H1 (cell line): ENCODE measurements around the gene LHFPL2. TPM values are rescaled to one million over a fixed set of nuclear protein-coding genes. Genes with fewer than 3 reads are reported as not detected.

Source experiments
- CTCF ChIA-PET: fragments of 300-600 bp; sonication (Branson Sonifier 250); formaldehyde crosslinking; loops from one replicate; lab custom pipeline; 2021; ENCODE audit not compliant: partially characterized antibody; lab: Charles Lee
- POLR2A ChIA-PET: fragments of 300-600 bp; sonication (Branson Sonifier 250); formaldehyde crosslinking; loops from one replicate; lab custom pipeline; 2021; ENCODE audit warnings: inconsistent platforms; ENCODE audit not compliant: partially characterized antibody; lab: Charles Lee
- DNase-seq, 2 experiments: peaks; one replicate each; pipeline versions ENCODE4 v3.0.0 to v3.0.0-alpha.2; 2010 to 2022; ENCODE audit warnings: low spot score in 2 of 2, low read depth in 1 of 2, mixed read lengths in 1 of 2
- FAIRE-seq: peaks from 2 replicates; lab custom pipeline; 2011; peaks lifted over from hg19 to GRCh38; lab: Jason Lieb, UNC
- H2AFZ ChIP-seq: 2 replicates; pipeline ENCODE4 v1.8.1; 2012; ENCODE audit warnings: low read length, inconsistent platforms
- H2AK5ac ChIP-seq: 2 replicates; pipeline ENCODE4 v1.6.1; 2013; ENCODE audit warnings: low read depth, low read length
- H2BK120ac ChIP-seq: replicated peaks from 2 replicates; pipeline ENCODE3; 2013; ENCODE audit warnings: low read depth, low read length, inconsistent platforms
- H2BK12ac ChIP-seq: 2 replicates; pipeline ENCODE4 v1.6.1; 2013; ENCODE audit warnings: low read depth, low read length
- H2BK15ac ChIP-seq: 2 replicates; pipeline ENCODE4 v1.6.1; 2013; ENCODE audit warnings: low read length
- H2BK20ac ChIP-seq: 2 replicates; pipeline ENCODE4 v1.6.1; 2013; ENCODE audit warnings: low read length
- H2BK5ac ChIP-seq: 2 replicates; pipeline ENCODE4 v1.6.1; 2013; ENCODE audit warnings: low read depth, low read length
- H3K14ac ChIP-seq: 2 replicates; pipeline ENCODE4 v1.6.1; 2013; ENCODE audit warnings: inconsistent platforms; ENCODE audit not compliant: insufficient read length
- H3K18ac ChIP-seq: 2 replicates; pipeline ENCODE4 v1.6.1; 2013; ENCODE audit warnings: low read length; ENCODE audit errors: extremely low read depth
- H3K23ac ChIP-seq: 2 replicates; pipeline ENCODE4 v1.6.1; 2013; ENCODE audit warnings: inconsistent platforms; ENCODE audit not compliant: insufficient read length
- H3K23me2 ChIP-seq: 2 replicates; pipeline ENCODE4 v1.6.1; 2013; ENCODE audit warnings: low read depth, low read length
- H3K27ac ChIP-seq: 2 replicates; pipeline ENCODE4 v1.6.1; 2011; ENCODE audit warnings: low read depth, low read length, inconsistent platforms
- H3K27me3 ChIP-seq, 4 experiments: replicated peaks in 1 of 4; 1 replicate in 1 of 4; 2 replicates in 3 of 4; pipeline versions ENCODE4 v1.6.1 to v1.8.1; 2011 to 2013; ENCODE audit warnings: low read length in 3 of 4, mild to moderate bottlenecking in 3 of 4, inconsistent platforms in 2 of 4, mixed read lengths in 2 of 4, moderate library complexity in 1 of 4; ENCODE audit not compliant: control insufficient read depth in 3 of 4, insufficient read depth in 3 of 4; ENCODE audit errors: extremely low read depth in 1 of 4
- H3K36me3 ChIP-seq, 4 experiments: 2 replicates each; pipeline versions ENCODE4 v1.6.1 to v1.8.1; 2011 to 2013; ENCODE audit warnings: mild to moderate bottlenecking in 4 of 4, low read length in 3 of 4, moderate library complexity in 2 of 4, control low read depth in 1 of 4, inconsistent platforms in 1 of 4; ENCODE audit not compliant: insufficient read depth in 4 of 4, control insufficient read depth in 2 of 4
- H3K4ac ChIP-seq: replicated peaks from 2 replicates; pipeline ENCODE3; 2013; ENCODE audit warnings: low read length, low read depth, mixed read lengths, inconsistent platforms; ENCODE audit not compliant: insufficient read length
- H3K4me1 ChIP-seq, 4 experiments: replicated peaks in 1 of 4; 1 replicate in 1 of 4; 2 replicates in 3 of 4; pipeline versions ENCODE4 v1.6.1 to v1.8.1; 2011 to 2013; ENCODE audit warnings: low read length in 3 of 4, inconsistent platforms in 2 of 4, mixed read lengths in 1 of 4; ENCODE audit not compliant: insufficient read depth in 4 of 4, control insufficient read depth in 3 of 4
- H3K4me2 ChIP-seq, 2 experiments: 2 replicates each; pipeline versions ENCODE4 v1.6.1 to v1.8.1; 2011 to 2013; ENCODE audit warnings: low read depth in 2 of 2, low read length in 2 of 2, control low read depth in 1 of 2, inconsistent platforms in 1 of 2, mild to moderate bottlenecking in 1 of 2; ENCODE audit not compliant: insufficient read depth in 1 of 2
- H3K4me3 ChIP-seq, 4 experiments: fragments of 200-600, 300-600 bp in 1 of 4; sonication (generic), shearing (Covaris generic), sonication (Bioruptor Twin) in 1 of 4; 2 replicates each; pipeline versions ENCODE4 v1.5.1 to v1.8.1; 2011 to 2016; ENCODE audit warnings: low read length in 4 of 4, low read depth in 3 of 4, control low read depth in 2 of 4, inconsistent platforms in 2 of 4, mild to moderate bottlenecking in 2 of 4, mixed read lengths in 1 of 4, moderate library complexity in 1 of 4; ENCODE audit not compliant: insufficient read depth in 2 of 4; ENCODE audit errors: extremely low read depth in 1 of 4
- H3K56ac ChIP-seq: replicated peaks from 2 replicates; pipeline ENCODE3; 2013; ENCODE audit warnings: low read depth, mild to moderate bottlenecking, mixed read lengths, low read length, inconsistent platforms; ENCODE audit not compliant: insufficient read length
- H3K79me1 ChIP-seq: 2 replicates; pipeline ENCODE4 v1.6.1; 2013; ENCODE audit warnings: low read depth, low read length, control low read depth
- H3K79me2 ChIP-seq, 2 experiments: 2 replicates each; pipeline versions ENCODE4 v1.6.1 to v1.8.1; 2012 to 2013; ENCODE audit warnings: low read length in 2 of 2, mild to moderate bottlenecking in 2 of 2, inconsistent platforms in 1 of 2; ENCODE audit not compliant: insufficient read depth in 2 of 2, control insufficient read depth in 1 of 2
- H3K9ac ChIP-seq, 4 experiments: replicated peaks in 1 of 4; 1 replicate in 1 of 4; 2 replicates in 3 of 4; pipeline versions ENCODE4 v1.6.1 to v1.8.1; 2011 to 2013; ENCODE audit warnings: low read depth in 3 of 4, low read length in 3 of 4, control low read depth in 2 of 4, mild to moderate bottlenecking in 2 of 4, moderate library complexity in 2 of 4, inconsistent platforms in 1 of 4; ENCODE audit errors: extremely low read depth in 1 of 4
- H3K9me3 ChIP-seq, 2 experiments: 2 replicates each; pipeline versions ENCODE4 v1.6.1 to v1.8.1; 2012 to 2013; ENCODE audit warnings: mild to moderate bottlenecking in 2 of 2, moderate library complexity in 2 of 2, control low read depth in 1 of 2, inconsistent platforms in 1 of 2, low read depth in 1 of 2, low read length in 1 of 2, mixed read lengths in 1 of 2; ENCODE audit not compliant: insufficient read depth in 2 of 2
- H4K20me1 ChIP-seq, 2 experiments: replicated peaks in 1 of 2; 2 replicates each; pipeline versions ENCODE3 to v1.8.1; 2011 to 2013; ENCODE audit warnings: inconsistent platforms in 2 of 2, low read length in 2 of 2, mild to moderate bottlenecking in 1 of 2; ENCODE audit not compliant: insufficient read depth in 2 of 2, control insufficient read depth in 1 of 2
- H4K5ac ChIP-seq: 2 replicates; pipeline ENCODE4 v1.6.1; 2013; ENCODE audit warnings: low read length, low read depth, mixed read lengths, inconsistent platforms; ENCODE audit not compliant: insufficient read length
- H4K8ac ChIP-seq: 2 replicates; pipeline ENCODE4 v1.8.0; 2013; ENCODE audit warnings: mild to moderate bottlenecking, moderate library complexity, low read length, inconsistent platforms; ENCODE audit not compliant: insufficient read depth; ENCODE audit errors: extremely low read depth
- H4K91ac ChIP-seq: replicated peaks from 2 replicates; pipeline ENCODE3; 2013; ENCODE audit warnings: low read length, mixed read lengths, inconsistent platforms; ENCODE audit not compliant: insufficient read length
- EGR1 ChIP-seq: IDR thresholded peaks from 2 replicates; pipeline ENCODE4 v1.6.1; 2011; ENCODE audit warnings: low read depth, low read length, borderline replicate concordance
- GTF2F1 ChIP-seq: IDR thresholded peaks from 2 replicates; pipeline ENCODE4 v1.6.1; 2012; ENCODE audit warnings: low read depth, low read length, improper control_type of control experiment, borderline replicate concordance
- PHF8 ChIP-seq: fragments of 200-600 bp; sonication (generic); conservative IDR thresholded peaks from 2 replicates; pipeline ENCODE4 v1.7.1; 2012; ENCODE audit warnings: low read depth, mild to moderate bottlenecking, inconsistent platforms, low read length, moderate library complexity
- POLR2A ChIP-seq, 2 experiments: IDR thresholded peaks; 1 replicate in 1 of 2; 2 replicates in 1 of 2; pipeline ENCODE4 v1.6.1; 2011; ENCODE audit warnings: low read depth in 2 of 2, low read length in 2 of 2, mild to moderate bottlenecking in 2 of 2; ENCODE audit errors: control extremely low read depth in 1 of 2
- whole genome bisulfite sequencing, 2 experiments: shearing (Covaris generic) in 1 of 2; methylation state at CpG; one replicate each; pipeline versions ENCODE4 v1.1.6 to v1.1.7; 2013 to 2015; ENCODE audit warnings: low lambda C conversion rate in 2 of 2, mixed read lengths in 2 of 2, inconsistent platforms in 1 of 2, low coverage in 1 of 2, missing lambda C conversion rate in 1 of 2; ENCODE audit not compliant: insufficient replicate concordance in 2 of 2, insufficient coverage in 1 of 2, insufficient read length in 1 of 2; ENCODE audit errors: extremely low coverage in 1 of 2, missing lambda C conversion rate in 1 of 2; 5-methylcytosine and 5-hydroxymethylcytosine counted together
- polyA plus RNA-seq, 7 experiments: library from polyadenylated mRNA; depleted of rRNA in 3 of 7; stranded (reverse) in 5 of 7; unstranded in 2 of 7; fragments of >200 nt in 5 of 7; fragments of 200-250 nt in 2 of 7; gene quantifications; 1 replicate in 5 of 7; 2 replicates in 1 of 7; 4 replicates in 1 of 7; pipeline versions ENCODE4 v1.2.1 to v1.2.3, GENCODE V29; 2011 to 2013; ENCODE audit warnings: missing spikeins in 2 of 7, mixed read lengths in 2 of 7
- total RNA-seq: library from RNA; stranded (reverse); fragmentation: NEBNext Ultra II Directional; extraction: Animal tissue kit (Norgen Biotek cat#: 25700); gene quantifications from 2 replicates; pipeline ENCODE4 v1.2.1, GENCODE V29; 2021
- TF ChIP-seq, protein P1 (sequence below): IDR thresholded peaks from 2 replicates; pipeline ENCODE4 v1.6.1; 2012; ENCODE audit warnings: low read length, inconsistent platforms
- TF ChIP-seq, protein P2 (sequence below): IDR thresholded peaks from 2 replicates; pipeline ENCODE4 v1.6.1; 2012; ENCODE audit warnings: inconsistent platforms
- TF ChIP-seq, protein P3 (sequence below): IDR thresholded peaks from 2 replicates; pipeline ENCODE4 v1.6.1; 2011; ENCODE audit warnings: low read depth, mild to moderate bottlenecking, low read length; ENCODE audit not compliant: insufficient read depth

LHFPL2 gene
- total and polyA plus RNA-seq, 2 of the 8 experiments (the other 6 are each of a cell fraction or from before 2014, with no cell fraction given) = 9.6 to 43.0 TPM

DNA sequence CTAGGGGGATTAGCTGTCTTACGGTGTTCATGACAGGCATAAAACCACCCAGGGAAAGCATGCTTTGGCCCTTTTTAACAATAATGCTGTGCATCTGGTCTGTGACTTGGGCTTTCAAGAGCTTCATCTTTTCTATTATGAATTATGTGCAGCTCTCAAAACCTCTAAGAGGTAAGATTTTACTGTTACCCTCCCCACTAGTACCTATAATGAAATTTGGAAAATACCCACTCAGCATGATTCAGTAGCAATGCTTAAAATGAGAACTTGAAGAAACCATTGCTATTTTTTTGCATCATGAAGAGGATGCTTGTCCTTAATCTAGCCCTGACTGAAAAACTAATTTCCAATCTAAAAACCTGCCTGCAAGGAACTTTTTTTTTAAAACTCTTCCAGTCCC is 5.8 kb upstream of the LHFPL2 start:
- H3K23ac ChIP-seq = no peak overlapping the region
- no peak overlapping the region for H3K56ac ChIP-seq
- POLR2A ChIA-PET = no interaction called here
- H2AK5ac ChIP-seq = no peak overlapping the region
- H4K5ac ChIP-seq = no peak overlapping the region
- H3K14ac ChIP-seq = no peak overlapping the region
- no peak for FAIRE-seq
- no peak overlapping the region for H4K8ac ChIP-seq
- 86% methylated on average over 1 of the region's 1 CpG; no CpG with 5 or more reads in 1 of the 2 experiments for WGBS, 2 experiments
- no peak overlapping the region for H2BK20ac ChIP-seq
- no peaks in the 10 kb centered on the region for H3K79me1 ChIP-seq
- no peaks in the 10 kb centered on the region for H3K36me3 ChIP-seq
- no peak overlapping the region for H3K9ac ChIP-seq
- no peak overlapping the region for H3K27ac ChIP-seq
- H3K27me3 ChIP-seq = no peaks in the 10 kb centered on the region
- no peak overlapping the region for H2AFZ ChIP-seq
- no peak overlapping the region for H2BK120ac ChIP-seq
- H2BK12ac ChIP-seq = no peak overlapping the region
- no peak overlapping the region for H4K91ac ChIP-seq
- H3K9me3 ChIP-seq = no peaks in the 10 kb centered on the region
- H3K4me2 ChIP-seq = no peak overlapping the region
- no peak overlapping the region for H2BK15ac ChIP-seq
- no peak for TF ChIP-seq PHF8
- no peak for TF ChIP-seq POLR2A (IDR thresholded peaks at IDR 0.05; ENCODE audit: control extremely low read depth in 1 of 2, low read depth in 2 of 2, low read length in 2 of 2)
- TF ChIP-seq GTF2F1 = no peak
- TF ChIP-seq, protein P1, sequence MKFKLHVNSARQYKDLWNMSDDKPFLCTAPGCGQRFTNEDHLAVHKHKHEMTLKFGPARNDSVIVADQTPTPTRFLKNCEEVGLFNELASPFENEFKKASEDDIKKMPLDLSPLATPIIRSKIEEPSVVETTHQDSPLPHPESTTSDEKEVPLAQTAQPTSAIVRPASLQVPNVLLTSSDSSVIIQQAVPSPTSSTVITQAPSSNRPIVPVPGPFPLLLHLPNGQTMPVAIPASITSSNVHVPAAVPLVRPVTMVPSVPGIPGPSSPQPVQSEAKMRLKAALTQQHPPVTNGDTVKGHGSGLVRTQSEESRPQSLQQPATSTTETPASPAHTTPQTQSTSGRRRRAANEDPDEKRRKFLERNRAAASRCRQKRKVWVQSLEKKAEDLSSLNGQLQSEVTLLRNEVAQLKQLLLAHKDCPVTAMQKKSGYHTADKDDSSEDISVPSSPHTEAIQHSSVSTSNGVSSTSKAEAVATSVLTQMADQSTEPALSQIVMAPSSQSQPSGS = no peak
- TF ChIP-seq, protein P2, sequence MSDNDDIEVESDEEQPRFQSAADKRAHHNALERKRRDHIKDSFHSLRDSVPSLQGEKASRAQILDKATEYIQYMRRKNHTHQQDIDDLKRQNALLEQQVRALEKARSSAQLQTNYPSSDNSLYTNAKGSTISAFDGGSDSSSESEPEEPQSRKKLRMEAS = no peak
- TF ChIP-seq EGR1 = no peak
- TF ChIP-seq, protein P3, sequence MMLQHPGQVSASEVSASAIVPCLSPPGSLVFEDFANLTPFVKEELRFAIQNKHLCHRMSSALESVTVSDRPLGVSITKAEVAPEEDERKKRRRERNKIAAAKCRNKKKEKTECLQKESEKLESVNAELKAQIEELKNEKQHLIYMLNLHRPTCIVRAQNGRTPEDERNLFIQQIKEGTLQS = no peak
- TF ChIP-seq, all 59 proteins: peak for 0
- CTCF ChIA-PET = interaction anchor here (1.0 to 1.5 kb wide), 2 partner anchors 121 to 152 kb away, joined by 3 to 4 read pairs; no protein-coding TSS in a partner anchor
- no peak for DNase-seq
- Histone ChIP-seq H3K23me2 (no peaks in the 10 kb centered on the region; the same call in 1 of the 2 replicates), H3K4me1 (peaks cover 0 to 10% (median 0%) of the 10 kb centered on the region in 4 experiments; a peak in 1 of 7 replicates), H3K4me3 (no peak overlapping the region), H3K18ac (no peak overlapping the region), H4K20me1 (no peaks in the 10 kb centered on the region), H2BK5ac (no peak overlapping the region), H3K4ac (no peak overlapping the region), H3K79me2 (no peaks in the 10 kb centered on the region)
